Esophagus mucosa (tissue), 1 donor: ENCODE measurements around the gene SLC12A6. TPM values are rescaled to one million over a fixed set of nuclear protein-coding genes. Genes with fewer than 3 reads are reported as not detected.
A peak's percentile ranks its signal among the peaks of the same experiment; 100 is the strongest.
"Not testable (repeated sequence)": the region's sequence is repeated elsewhere in the genome, so short reads cannot be mapped to it uniquely, and the experiment has no call there.

Experiments
- ATAC-seq: fragments of 200-7000 bp; cut with Tn5 transposase; one replicate; pipeline ENCODE4 v1.9.1; 2020
- total RNA-seq: library from RNA; stranded (reverse); gene quantifications from one replicate; pipeline ENCODE4 v1.2.4, GENCODE V29; 2023
- donor health status: DM: yes; HTN: yes; CAD: no.

Gene SLC12A6
- total RNA-seq: 48.9 TPM

GRCh38 chr15:34337557-34338306 is at the start of gene SLC12A6:
SLC12A6 (minus strand) TSS chr15:34337781; CDS start chr15:34336680, 1,101 bp downstream.
- ATAC-seq: peak; percentile 92

- not testable (repeated sequence) for ATAC-seq
Observed at GRCh38 chr15:34381829-34382521, 44.4 kb upstream of the SLC12A6 start.

GRCh38 chr15:34380491-34380890 is 42.9 kb upstream of the SLC12A6 start:
- ATAC-seq: not testable (repeated sequence)

GRCh38 chr15:34376856-34377255 is 39.3 kb upstream of the SLC12A6 start:
- no peak for ATAC-seq

GRCh38 chr15:34375541-34375940 is 38.0 kb upstream of the SLC12A6 start:
- ATAC-seq: not testable (repeated sequence)

- ATAC-seq: peak; percentile 29
Observed at GRCh38 chr15:34374816-34375215, 37.2 kb upstream of the SLC12A6 start.

GRCh38 chr15:34373951-34374350 is 36.4 kb upstream of the SLC12A6 start:
- no peak for ATAC-seq

- no peak for ATAC-seq
Observed at GRCh38 chr15:34370643-34371042, 33.1 kb upstream of the SLC12A6 start.

- no peak for ATAC-seq
Observed at GRCh38 chr15:34370129-34370528, 32.5 kb upstream of the SLC12A6 start.

- ATAC-seq: peak; percentile 91
Observed at GRCh38 chr15:34367101-34368081, 29.8 kb upstream of the SLC12A6 start, which contains the start of gene LPCAT4. LPCAT4 (minus strand) TSS chr15:34367196; CDS start chr15:34367100, 96 bp downstream.

- peak; percentile 64 for ATAC-seq
Observed at GRCh38 chr15:34366271-34367065, 28.9 kb upstream of the SLC12A6 start.

GRCh38 chr15:34365836-34366235 is 28.3 kb upstream of the SLC12A6 start:
- no peak for ATAC-seq

- no peak for ATAC-seq
Observed at GRCh38 chr15:34365091-34365825, 27.7 kb upstream of the SLC12A6 start.

GRCh38 chr15:34364041-34364440 is 26.5 kb upstream of the SLC12A6 start:
- ATAC-seq: no peak

GRCh38 chr15:34362047-34362773 is 24.6 kb upstream of the SLC12A6 start:
- peak; percentile 37 for ATAC-seq

GRCh38 chr15:34361278-34361677 is 23.7 kb upstream of the SLC12A6 start:
- ATAC-seq: no peak

GRCh38 chr15:34360298-34360697 is 22.7 kb upstream of the SLC12A6 start:
- peak; percentile 83 for ATAC-seq

- peak; percentile 89 for ATAC-seq
Observed at GRCh38 chr15:34359416-34359815, 21.8 kb upstream of the SLC12A6 start.

GRCh38 chr15:34358948-34359347 is 21.4 kb upstream of the SLC12A6 start:
- ATAC-seq: no peak

GRCh38 chr15:34358367-34358766 is 20.8 kb upstream of the SLC12A6 start:
- no peak for ATAC-seq
